ENCODE data around the gene DNAH10.

Gene DNAH10

DNA sequence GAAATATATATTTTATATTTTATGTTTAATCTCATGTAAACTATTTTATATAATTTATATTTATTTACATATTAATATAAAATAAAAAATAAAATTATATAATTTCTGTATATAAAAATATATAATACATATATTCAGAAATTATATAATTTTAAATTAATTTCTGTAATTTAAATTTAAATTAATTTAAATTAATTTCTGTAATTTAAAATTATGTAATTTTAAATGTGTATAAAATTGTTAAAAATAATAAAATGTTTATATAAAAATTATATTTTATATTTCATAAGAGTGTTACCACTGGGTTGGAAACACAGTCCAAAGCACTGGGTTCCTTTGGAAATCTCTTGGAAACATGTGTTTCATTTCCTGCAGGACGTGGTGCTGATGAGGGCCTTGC lies 94.6 kb downstream of the DNAH10 start:
- no peak overlapping the region for H3K4me3 ChIP-seq (ENCODE audit: low read depth, low read length)
- no peak for DNase-seq (ENCODE audit: low read depth)
- TF ChIP-seq, protein P1, sequence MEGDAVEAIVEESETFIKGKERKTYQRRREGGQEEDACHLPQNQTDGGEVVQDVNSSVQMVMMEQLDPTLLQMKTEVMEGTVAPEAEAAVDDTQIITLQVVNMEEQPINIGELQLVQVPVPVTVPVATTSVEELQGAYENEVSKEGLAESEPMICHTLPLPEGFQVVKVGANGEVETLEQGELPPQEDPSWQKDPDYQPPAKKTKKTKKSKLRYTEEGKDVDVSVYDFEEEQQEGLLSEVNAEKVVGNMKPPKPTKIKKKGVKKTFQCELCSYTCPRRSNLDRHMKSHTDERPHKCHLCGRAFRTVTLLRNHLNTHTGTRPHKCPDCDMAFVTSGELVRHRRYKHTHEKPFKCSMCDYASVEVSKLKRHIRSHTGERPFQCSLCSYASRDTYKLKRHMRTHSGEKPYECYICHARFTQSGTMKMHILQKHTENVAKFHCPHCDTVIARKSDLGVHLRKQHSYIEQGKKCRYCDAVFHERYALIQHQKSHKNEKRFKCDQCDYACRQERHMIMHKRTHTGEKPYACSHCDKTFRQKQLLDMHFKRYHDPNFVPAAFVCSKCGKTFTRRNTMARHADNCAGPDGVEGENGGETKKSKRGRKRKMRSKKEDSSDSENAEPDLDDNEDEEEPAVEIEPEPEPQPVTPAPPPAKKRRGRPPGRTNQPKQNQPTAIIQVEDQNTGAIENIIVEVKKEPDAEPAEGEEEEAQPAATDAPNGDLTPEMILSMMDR (IDR thresholded peaks at IDR 0.05; ENCODE audit: low read depth, low read length, missing control alignments): no peak

DNA sequence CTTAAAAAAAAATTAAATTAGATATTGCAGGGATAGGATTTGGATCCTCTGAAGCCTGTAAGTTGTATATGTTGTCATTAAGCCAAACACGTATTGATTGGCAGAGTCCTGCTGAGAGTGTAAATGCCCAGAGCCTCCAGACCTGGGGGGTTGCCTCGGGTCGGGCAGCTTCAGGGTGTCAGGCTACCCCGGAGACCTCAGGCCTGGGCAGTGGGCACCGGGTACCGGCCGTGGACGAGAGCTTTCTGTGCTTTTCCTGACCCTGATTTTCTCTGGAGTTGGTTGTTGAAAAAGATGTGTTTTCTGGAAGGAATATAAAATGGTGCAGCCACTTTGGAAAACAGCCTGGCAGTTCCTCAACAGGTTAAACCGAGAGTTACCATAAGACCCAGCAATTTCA lies 96.1 kb downstream of the DNAH10 start:
- DNase-seq (ENCODE audit: low read depth): no peak
- TF ChIP-seq, protein P1 (IDR thresholded peaks at IDR 0.05; ENCODE audit: low read depth, low read length, missing control alignments): no peak
- no peak overlapping the region for H3K4me3 ChIP-seq (ENCODE audit: low read depth, low read length)

DNA sequence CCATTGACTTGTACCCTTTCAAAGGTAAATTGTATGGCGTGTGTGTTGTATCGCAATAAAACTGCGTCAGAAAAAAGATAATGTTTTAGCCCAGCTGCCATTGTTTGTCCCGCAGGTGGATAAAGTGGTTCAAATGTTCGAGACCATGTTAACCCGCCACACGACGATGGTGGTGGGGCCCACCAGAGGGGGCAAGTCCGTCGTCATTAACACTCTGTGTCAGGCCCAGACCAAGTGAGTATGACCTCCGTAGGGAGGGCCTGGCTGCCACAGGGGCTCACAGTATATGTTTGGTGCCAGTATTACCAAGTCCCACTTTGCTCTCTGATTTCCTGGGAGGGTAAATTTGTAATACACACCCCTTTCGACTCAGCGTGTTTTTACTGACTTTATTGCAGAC lies 96.9 kb downstream of the DNAH10 start:
- no peak overlapping the region for H3K4me3 ChIP-seq (ENCODE audit: low read depth, low read length)
- TF ChIP-seq, protein P1 (IDR thresholded peaks at IDR 0.05; ENCODE audit: low read depth, low read length, missing control alignments): no peak
- DNase-seq (ENCODE audit: low read depth): no peak

DNA sequence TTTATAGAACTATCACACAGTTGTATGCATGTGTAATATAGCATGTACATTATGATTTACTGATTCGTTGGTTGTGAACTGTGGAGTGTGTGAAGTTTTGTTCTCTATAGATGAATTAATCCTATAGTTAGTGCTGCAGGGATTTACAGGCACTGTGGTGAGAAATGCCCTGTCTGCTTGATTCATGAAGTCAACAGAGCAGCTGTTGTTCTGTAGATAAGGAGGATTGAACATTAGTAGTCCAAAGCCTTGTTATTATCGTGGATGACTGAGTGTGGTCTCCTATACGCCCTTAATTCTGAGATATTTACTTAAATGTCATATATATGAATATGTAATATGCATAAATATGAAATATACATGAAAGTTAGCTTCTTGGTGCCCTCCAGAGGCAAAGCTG lies 98.3 kb downstream of the DNAH10 start:
- H3K4me3 ChIP-seq (ENCODE audit: low read depth, low read length): no peak overlapping the region
- no peak for DNase-seq (ENCODE audit: low read depth)
- TF ChIP-seq, protein P1 (IDR thresholded peaks at IDR 0.05; ENCODE audit: low read depth, low read length, missing control alignments): no peak

DNA sequence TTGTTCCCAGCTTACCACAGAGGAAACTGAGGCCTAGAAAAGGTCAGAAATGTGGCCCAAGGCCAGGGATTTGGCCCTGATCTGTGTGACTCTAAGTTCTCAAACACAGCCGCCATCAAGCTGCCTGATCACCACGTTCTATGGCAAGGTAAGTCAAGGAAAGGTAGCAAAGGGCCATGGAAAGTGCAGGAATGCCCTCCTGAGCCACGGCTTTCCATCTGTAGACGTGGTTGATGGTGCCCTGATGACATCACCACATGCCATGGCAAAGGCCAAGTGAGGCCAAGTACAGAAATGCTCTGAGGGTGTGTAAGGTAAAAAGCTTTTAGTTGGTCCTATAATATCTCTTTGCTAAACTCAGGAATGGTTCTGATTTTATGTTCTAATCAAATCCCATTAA lies 99.3 kb downstream of the DNAH10 start:
- TF ChIP-seq, protein P1 (IDR thresholded peaks at IDR 0.05; ENCODE audit: low read depth, low read length, missing control alignments): no peak
- no peak for DNase-seq (ENCODE audit: low read depth)
- no peak overlapping the region for H3K4me3 ChIP-seq (ENCODE audit: low read depth, low read length)

DNA sequence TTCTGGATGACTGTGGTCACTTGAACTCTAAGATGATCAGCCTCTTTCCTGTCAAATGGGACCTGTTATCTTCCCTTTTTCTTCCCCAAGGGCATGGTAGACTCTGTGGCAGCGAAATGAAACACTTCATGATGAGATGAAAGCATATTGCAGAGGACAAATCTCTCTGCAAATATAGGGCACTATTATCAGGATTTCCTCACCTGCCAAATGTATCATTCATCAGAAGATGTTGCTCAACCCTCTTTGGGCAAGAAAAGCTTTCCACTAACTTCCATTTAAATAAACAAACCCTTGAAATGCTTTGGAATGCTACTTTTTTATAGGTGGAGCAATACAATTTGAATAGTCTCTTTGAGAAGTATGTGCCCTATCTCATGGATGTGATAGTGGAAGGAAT lies 105.0 kb downstream of the DNAH10 start:
- TF ChIP-seq, protein P1 (IDR thresholded peaks at IDR 0.05; ENCODE audit: low read depth, low read length, missing control alignments): no peak
- no peak overlapping the region for H3K4me3 ChIP-seq (ENCODE audit: low read depth, low read length)
- no peak for DNase-seq (ENCODE audit: low read depth)

DNA sequence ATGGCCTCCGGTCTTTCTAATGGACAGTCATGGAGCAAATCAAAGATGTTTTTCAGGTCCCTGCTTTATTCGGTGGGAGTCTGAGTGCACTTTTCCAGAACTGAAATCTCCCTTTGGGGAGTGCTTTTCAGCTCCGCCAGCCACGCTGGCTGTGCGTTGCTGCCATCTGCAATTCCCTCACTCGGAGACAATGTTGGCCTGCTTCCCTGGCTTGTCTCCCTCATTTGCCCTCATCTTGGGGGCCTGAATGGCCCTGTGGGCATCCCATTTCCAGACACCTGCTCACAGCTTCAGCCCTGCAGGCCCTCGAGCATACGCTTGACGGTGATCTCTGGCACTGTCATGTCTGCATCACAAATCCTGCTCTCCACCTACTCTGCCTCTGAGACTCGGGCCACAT lies 106.7 kb downstream of the DNAH10 start:
- no peak overlapping the region for H3K4me3 ChIP-seq (ENCODE audit: low read depth, low read length)
- no peak for DNase-seq (ENCODE audit: low read depth)
- TF ChIP-seq, protein P1 (IDR thresholded peaks at IDR 0.05; ENCODE audit: low read depth, low read length, missing control alignments): no peak

Measured in GM12864 (cell line).